K562 (cell line): ENCODE results near the gene APC2. TPM values are rescaled to one million over a fixed set of nuclear protein-coding genes. Genes with fewer than 3 reads are reported as not detected.

Experiments
- ADNP ChIP-seq: fragments of 200-800 bp; sonication (Bioruptor generic); IDR thresholded peaks from 2 replicates; pipeline ENCODE4 v1.6.1; 2016; ENCODE audit warnings: missing genetic modification characterization, missing compliant biosample characterization
- BRD9 ChIP-seq: fragments of 450-650 bp; IDR thresholded peaks from 2 replicates; pipeline ENCODE4 v1.6.1; 2018; ENCODE audit warnings: low read depth; ENCODE audit not compliant: partially characterized antibody
- ETV1 ChIP-seq: fragments of 450-650 bp; conservative IDR thresholded peaks from 2 replicates; pipeline ENCODE4 v1.6.1; 2016; ENCODE audit warnings: missing genetic modification characterization, control low read depth, low read depth, missing compliant biosample characterization
- FOXA3 ChIP-seq, 2 experiments: fragments of 450-650 bp in 1 of 2; sonication (generic) in 1 of 2; formaldehyde crosslinking; IDR thresholded peaks in 1 of 2; conservative IDR thresholded peaks in 1 of 2; 2 replicates each; pipeline versions ENCODE4 v1.4.0 to v1.8.0; 2020 to 2022; ENCODE audit warnings: mild to moderate bottlenecking in 2 of 2, missing genetic modification reagents in 1 of 2
- GABPA ChIP-seq: fragments of 200-800 bp; sonication (Bioruptor generic); conservative IDR thresholded peaks from 2 replicates; pipeline ENCODE4 v1.6.1; 2016; ENCODE audit warnings: low read depth, missing genetic modification characterization, missing compliant biosample characterization
- GATAD2B ChIP-seq: fragments of 450-650 bp; IDR thresholded peaks from 2 replicates; pipeline ENCODE4 v1.6.1; 2017; ENCODE audit warnings: mild to moderate bottlenecking, borderline replicate concordance
- KLF16 ChIP-seq: IDR thresholded peaks from 2 replicates; pipeline ENCODE4 v1.6.1; 2016; ENCODE audit warnings: antibody characterized with exemption
- MTA3 ChIP-seq: fragments of 450-650 bp; formaldehyde crosslinking; IDR thresholded peaks from 2 replicates; pipeline ENCODE4 v1.6.1; 2017; ENCODE audit warnings: mild to moderate bottlenecking, borderline replicate concordance
- NRF1 ChIP-seq, 2 experiments: fragments of 450-650 bp; IDR thresholded peaks in 1 of 2; conservative IDR thresholded peaks in 1 of 2; 2 replicates each; pipeline ENCODE4 v1.6.1; 2014; ENCODE audit warnings: mild to moderate bottlenecking in 2 of 2
- PHF8 ChIP-seq: fragments of 200-600 bp; sonication (generic); IDR thresholded peaks from 2 replicates; pipeline ENCODE4 v1.6.1; 2012; ENCODE audit warnings: mixed run types, mild to moderate bottlenecking, inconsistent platforms, low read length, moderate library complexity, borderline replicate concordance
- POLR2A ChIP-seq: fragments of 450-650 bp; conservative IDR thresholded peaks from 2 replicates; pipeline ENCODE4 v1.6.1; 2016
- RCOR1 ChIP-seq, 2 experiments: IDR thresholded peaks; 2 replicates each; pipeline ENCODE4 v1.6.1; 2012; ENCODE audit warnings: low read depth in 2 of 2, low read length in 2 of 2, borderline replicate concordance in 1 of 2, improper control_type of control experiment in 1 of 2
- SETDB1 ChIP-seq: IDR thresholded peaks from one replicate; pipeline ENCODE4 v1.6.1; 2012; ENCODE audit warnings: low read length, control low read depth, inconsistent platforms
- SIN3A ChIP-seq, 2 experiments: fragments of 150-350 bp in 1 of 2; IDR thresholded peaks; 2 replicates each; pipeline ENCODE4 v1.6.1; 2011 to 2016; ENCODE audit warnings: borderline replicate concordance in 2 of 2, low read depth in 2 of 2, low read length in 2 of 2, mild to moderate bottlenecking in 2 of 2, moderate library complexity in 2 of 2; ENCODE audit not compliant: control insufficient read depth in 1 of 2
- TARDBP ChIP-seq: fragments of 450-650 bp; IDR thresholded peaks from 2 replicates; pipeline ENCODE4 v1.6.1; 2016
- USF2 ChIP-seq: sonication (generic); formaldehyde crosslinking; IDR thresholded peaks from 2 replicates; pipeline ENCODE4 v1.5.0; 2020; ENCODE audit warnings: missing genetic modification reagents
- ZNF121 ChIP-seq: sonication (generic); formaldehyde crosslinking; conservative IDR thresholded peaks from 2 replicates; pipeline ENCODE4 v1.8.0; 2022; ENCODE audit warnings: missing genetic modification reagents
- polyA plus RNA-seq, 8 experiments: library from polyadenylated mRNA; depleted of rRNA in 4 of 8; stranded (reverse) in 5 of 8; unstranded in 3 of 8; fragments of >200 nt; fragmentation: Nextera tagmentation in 2 of 8; fragmentation: Illumina TruSeq in 1 of 8; extraction: Ambion mirVana in 2 of 8; extraction: Trizol in 1 of 8; gene quantifications; 2 replicates each; pipeline versions ENCODE4 v1.2.1 to v1.2.3, GENCODE V29; 2011 to 2014; ENCODE audit warnings: inconsistent platforms in 1 of 8, missing spikeins in 1 of 8
- total RNA-seq, 7 experiments: library from RNA; depleted of rRNA in 6 of 7; stranded (reverse); fragments of >200 nt in 6 of 7; fragmentation: Illumina TruSeq in 2 of 7; extraction: Trizol in 2 of 7; gene quantifications; 2 replicates each; pipeline versions ENCODE4 v1.2.1 to v1.2.3, GENCODE V29; 2011 to 2021; ENCODE audit warnings: low replicate concordance in 1 of 7
- TF ChIP-seq, protein P1 (sequence below), 2 experiments: fragments of 450-650 bp; formaldehyde crosslinking in 1 of 2; IDR thresholded peaks; 2 replicates each; pipeline versions ENCODE4 v1.4.0 to v1.6.1; 2014 to 2020; ENCODE audit warnings: mild to moderate bottlenecking in 2 of 2, borderline replicate concordance in 1 of 2, low read depth in 1 of 2

APC2 gene
- total and polyA plus RNA-seq, 9 of the 15 experiments (the other 6 are each of a cell fraction or from before 2014, with no cell fraction given) = 0.01 to 0.40 (median 0.05) TPM; not detected in 3

DNA sequence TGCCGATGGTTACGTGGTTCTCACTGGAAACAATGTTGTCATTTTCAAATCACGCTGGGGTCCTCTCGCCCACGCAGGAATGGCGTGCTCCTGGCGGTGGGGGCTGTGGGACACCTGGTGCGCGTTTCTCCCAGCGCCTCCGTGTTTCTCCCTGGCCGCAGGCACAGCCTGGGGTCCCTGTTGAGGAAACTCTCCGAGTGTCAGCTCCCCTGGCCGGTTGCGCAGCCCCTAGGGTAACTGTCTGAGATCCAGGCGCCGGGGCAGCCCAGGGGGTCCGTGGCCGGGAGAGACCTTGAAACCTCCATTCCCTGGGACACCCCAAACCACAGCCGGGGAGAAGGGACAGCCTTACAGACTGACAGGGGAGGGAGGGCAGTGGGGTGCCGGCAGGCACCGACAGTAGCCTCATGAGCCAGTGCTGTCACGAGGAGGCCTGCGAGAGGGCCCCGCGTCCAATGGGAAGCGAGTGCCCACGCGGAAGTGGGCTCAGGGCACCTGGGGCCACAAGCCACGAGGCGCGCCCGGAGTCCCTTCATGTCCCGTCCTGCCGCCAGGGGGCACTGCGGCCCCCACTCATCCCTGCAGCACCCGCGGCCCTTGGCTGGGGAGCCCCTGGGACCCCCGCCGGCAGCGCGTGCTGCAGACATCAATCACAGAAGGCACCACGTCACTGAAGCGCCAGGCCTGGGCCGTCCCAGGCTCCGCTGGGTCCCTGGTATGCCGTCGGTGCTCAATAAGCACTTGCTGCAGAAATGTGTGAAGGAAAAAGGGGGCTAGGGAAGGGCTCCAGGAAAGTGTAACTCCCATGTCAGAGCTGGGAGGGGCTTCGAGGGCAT, 53.4 kb downstream of the APC2 start (continued):
- no peak for TF ChIP-seq SETDB1
- 0 out of 2 replicates have a peak, but pooled peaks have one; percentile 17 for TF ChIP-seq ZNF121
- TF ChIP-seq TARDBP = peak; percentile 48; the same call in 1 of the 2 replicates
- no peak for TF ChIP-seq ADNP (tag)
- peak; percentile 92 for TF ChIP-seq MTA3
- TF ChIP-seq NRF1 (conservative IDR thresholded peaks at IDR 0.05 in 1 of 2, IDR thresholded peaks at IDR 0.05 in 1 of 2) = peak; percentile 33 to 58; a peak in 3 of 4 replicates
- TF ChIP-seq RCOR1 (IDR thresholded peaks at IDR 0.05; ENCODE audit: borderline replicate concordance in 1 of 2, low read depth in 2 of 2, low read length in 2 of 2) = peak in 1 of 2 experiments; percentile 38; a peak in 2 of 4 replicates
- TF ChIP-seq POLR2A = peak; percentile 68
- 0 out of 2 replicates have a peak, but pooled peaks have one; percentile 23 for TF ChIP-seq KLF16
- peak; percentile 54; the same call in 1 of the 2 replicates for TF ChIP-seq PHF8
- TF ChIP-seq, protein P1, sequence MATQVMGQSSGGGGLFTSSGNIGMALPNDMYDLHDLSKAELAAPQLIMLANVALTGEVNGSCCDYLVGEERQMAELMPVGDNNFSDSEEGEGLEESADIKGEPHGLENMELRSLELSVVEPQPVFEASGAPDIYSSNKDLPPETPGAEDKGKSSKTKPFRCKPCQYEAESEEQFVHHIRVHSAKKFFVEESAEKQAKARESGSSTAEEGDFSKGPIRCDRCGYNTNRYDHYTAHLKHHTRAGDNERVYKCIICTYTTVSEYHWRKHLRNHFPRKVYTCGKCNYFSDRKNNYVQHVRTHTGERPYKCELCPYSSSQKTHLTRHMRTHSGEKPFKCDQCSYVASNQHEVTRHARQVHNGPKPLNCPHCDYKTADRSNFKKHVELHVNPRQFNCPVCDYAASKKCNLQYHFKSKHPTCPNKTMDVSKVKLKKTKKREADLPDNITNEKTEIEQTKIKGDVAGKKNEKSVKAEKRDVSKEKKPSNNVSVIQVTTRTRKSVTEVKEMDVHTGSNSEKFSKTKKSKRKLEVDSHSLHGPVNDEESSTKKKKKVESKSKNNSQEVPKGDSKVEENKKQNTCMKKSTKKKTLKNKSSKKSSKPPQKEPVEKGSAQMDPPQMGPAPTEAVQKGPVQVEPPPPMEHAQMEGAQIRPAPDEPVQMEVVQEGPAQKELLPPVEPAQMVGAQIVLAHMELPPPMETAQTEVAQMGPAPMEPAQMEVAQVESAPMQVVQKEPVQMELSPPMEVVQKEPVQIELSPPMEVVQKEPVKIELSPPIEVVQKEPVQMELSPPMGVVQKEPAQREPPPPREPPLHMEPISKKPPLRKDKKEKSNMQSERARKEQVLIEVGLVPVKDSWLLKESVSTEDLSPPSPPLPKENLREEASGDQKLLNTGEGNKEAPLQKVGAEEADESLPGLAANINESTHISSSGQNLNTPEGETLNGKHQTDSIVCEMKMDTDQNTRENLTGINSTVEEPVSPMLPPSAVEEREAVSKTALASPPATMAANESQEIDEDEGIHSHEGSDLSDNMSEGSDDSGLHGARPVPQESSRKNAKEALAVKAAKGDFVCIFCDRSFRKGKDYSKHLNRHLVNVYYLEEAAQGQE (IDR thresholded peaks at IDR 0.05; ENCODE audit: borderline replicate concordance) = peak; percentile 63
- TF ChIP-seq, protein P1 (CRISPR knock-in tag; IDR thresholded peaks at IDR 0.05; ENCODE audit: low read depth) = no peak
- peak in 1 of 2 experiments; percentile 73; a peak in 1 of 4 replicates for TF ChIP-seq FOXA3 (CRISPR knock-in tag; conservative IDR thresholded peaks at IDR 0.05 in 1 of 2, IDR thresholded peaks at IDR 0.05 in 1 of 2)
- peak; percentile 46 for TF ChIP-seq ETV1 (tag)
- peak; percentile 65 for TF ChIP-seq USF2
- TF ChIP-seq GABPA (tag) = peak; percentile 38
- peak; percentile 69; the same call in 1 of the 2 replicates for TF ChIP-seq GATAD2B
- peak in 1 of 2 experiments; percentile 49; a peak in 1 of 4 replicates for TF ChIP-seq SIN3A (IDR thresholded peaks at IDR 0.05; ENCODE audit: borderline replicate concordance in 2 of 2, control insufficient read depth in 1 of 2, low read depth in 2 of 2, low read length in 2 of 2)
- TF ChIP-seq BRD9 = peak; percentile 70
